COLO668 (cell line): ENCODE measurements around the gene GSC2.
"Not testable (repeated sequence)": the region's sequence is repeated elsewhere in the genome, so short reads cannot be mapped to it uniquely, and the experiment has no call there.

Experiments used
- DNase-seq: peaks from one replicate; lab custom pipeline; 2025; ENCODE audit not compliant: unreplicated experiment; lab: John Stamatoyannopoulos, UW

Gene GSC2

DNA sequence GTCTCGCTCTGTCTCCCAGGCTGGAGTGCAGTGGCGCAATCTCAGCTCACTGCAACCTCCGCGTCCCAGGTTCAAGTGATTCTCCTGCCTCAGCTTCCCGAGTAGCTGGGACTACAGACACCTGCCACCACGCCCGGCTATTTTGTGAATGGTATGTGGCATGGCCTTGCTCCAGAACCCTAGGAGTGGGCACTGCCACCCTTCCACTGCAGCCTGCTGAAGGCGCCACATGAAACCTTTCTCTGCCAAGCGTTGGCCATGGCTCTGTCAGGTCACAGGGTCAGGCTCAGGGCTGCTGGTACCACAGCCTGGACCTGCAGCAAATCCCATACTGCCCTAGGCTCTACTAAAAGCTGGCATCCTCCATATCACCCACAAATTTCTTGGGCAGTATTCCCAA lies 6.0 kb upstream of the GSC2 start:
- not testable (repeated sequence) for DNase-seq

DNA sequence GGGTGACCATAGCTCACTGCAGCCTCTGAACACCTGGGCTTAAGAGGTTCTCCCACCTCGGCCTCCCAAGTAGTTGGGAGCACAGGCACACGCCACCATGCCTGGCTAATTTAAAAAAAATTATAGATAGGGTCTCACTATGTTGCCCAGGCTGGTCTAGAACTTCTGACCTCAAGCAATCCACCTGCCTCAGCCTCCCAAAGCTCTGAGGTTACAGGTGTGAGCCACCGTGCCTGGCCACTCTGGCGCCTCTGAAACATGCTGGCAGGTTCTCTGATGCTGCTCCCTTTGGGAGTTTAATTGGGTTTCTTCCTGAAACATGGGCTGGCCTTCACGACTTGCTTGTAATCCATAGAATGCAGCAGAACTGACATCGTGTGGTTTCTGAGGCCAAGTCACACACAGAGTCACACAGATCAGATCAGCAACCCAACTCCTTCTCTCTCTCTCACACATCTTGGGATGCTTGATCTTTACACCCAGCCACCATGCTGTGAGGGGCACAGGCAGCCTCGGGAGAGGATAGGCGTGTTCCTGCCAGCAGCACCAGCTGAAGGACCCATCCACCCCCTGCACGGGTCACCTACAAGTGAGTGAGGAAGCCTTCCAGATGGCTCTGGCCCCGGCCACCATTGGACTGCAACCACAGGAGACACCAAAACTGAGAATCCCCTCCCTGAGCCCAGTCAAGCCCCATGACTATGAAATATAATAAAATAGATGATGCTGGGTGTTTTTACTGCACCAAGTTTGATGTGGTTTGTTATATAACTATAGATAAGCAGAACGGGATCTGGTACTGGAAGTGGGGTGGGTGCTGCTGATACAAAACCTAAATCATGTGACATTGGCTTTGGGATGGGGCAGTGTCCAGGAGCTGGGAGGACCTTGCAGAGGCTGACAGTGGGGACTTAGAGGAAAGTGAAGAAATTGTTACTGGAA lies 3.1 kb upstream of the GSC2 start:
- DNase-seq: no peak

DNA sequence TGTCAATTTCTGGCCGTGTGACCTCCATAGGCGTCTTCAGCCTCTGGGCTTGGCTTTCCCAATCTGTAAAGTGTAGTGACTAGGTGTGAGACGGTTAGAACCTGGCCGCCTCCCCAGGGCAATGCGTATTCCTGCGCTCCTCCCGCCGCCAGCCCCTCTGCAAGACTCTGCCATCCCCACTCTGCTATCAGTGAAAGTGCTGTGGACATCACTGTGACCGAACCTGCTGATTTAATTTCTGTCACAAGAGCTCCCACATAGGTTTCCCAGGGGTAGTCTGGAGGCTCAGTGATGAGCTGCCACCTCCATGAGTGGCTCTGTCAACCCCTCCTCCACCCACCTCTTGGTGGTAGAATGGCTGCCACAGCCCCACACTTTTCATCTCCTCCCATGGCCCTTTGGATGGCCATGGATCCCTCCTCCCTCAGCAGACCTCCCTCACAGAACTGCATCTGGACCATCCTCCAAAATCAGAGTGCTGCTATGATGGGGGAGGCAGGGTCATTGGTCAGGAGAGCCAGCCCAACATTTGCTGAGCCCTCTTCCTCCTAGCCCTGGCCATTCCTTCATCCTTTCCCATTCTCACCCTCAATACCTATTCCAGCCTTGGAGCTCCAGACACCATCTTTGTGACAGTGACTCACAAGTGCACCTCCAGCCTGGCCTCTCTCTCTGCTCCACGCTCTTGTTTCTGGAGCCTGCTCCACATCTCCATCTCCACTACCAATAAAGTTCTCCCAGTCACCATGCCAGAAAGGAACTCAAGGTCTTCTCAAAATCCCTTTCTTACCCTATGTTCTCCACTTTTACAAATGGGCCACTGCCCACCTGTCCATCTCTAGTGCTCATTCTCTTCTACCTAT lies 1.5 kb upstream of the GSC2 start:
- no peak for DNase-seq

DNA sequence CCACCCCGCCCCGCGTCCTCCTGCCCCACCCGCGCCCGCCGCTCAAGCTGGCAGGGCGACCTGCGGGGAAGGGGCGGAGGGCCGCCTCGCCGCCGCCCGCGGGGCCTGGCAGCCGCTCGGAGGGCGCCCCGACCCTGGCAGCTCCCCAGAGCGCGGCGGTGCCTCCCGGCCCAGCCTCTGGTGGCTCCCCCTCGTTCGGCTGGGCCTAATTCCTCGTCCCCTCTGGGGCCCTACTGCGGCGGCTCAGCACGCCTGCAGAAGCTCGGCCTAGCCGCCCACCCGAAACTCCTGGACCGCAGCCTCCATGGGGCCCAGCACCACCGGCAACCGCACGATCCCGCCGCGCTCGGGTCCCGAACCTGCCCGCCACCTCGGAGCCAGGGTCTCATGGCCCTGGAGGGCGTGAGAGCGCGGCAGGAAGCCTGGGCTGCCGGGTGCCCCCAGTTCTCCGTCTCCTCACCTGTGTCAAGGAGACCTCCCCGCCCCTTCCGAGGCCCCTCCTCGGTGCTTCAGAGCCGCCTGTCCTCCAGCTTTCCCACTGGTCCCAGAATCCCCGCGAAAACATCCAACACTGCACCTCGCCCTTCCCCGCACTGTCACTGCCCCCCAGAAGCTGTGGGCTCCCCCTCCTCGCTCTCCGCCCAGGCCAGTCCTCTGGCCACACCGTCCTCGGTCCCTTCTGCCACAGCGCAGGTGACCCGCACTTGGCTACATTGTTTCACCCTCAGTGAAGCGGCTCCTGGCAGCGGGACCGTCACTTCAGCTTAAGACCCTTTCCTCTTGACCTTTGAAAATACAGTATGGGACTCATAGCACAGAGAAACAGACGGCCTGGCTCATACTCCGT lies 613 bp upstream of the GSC2 start:
- no peak for DNase-seq

DNA sequence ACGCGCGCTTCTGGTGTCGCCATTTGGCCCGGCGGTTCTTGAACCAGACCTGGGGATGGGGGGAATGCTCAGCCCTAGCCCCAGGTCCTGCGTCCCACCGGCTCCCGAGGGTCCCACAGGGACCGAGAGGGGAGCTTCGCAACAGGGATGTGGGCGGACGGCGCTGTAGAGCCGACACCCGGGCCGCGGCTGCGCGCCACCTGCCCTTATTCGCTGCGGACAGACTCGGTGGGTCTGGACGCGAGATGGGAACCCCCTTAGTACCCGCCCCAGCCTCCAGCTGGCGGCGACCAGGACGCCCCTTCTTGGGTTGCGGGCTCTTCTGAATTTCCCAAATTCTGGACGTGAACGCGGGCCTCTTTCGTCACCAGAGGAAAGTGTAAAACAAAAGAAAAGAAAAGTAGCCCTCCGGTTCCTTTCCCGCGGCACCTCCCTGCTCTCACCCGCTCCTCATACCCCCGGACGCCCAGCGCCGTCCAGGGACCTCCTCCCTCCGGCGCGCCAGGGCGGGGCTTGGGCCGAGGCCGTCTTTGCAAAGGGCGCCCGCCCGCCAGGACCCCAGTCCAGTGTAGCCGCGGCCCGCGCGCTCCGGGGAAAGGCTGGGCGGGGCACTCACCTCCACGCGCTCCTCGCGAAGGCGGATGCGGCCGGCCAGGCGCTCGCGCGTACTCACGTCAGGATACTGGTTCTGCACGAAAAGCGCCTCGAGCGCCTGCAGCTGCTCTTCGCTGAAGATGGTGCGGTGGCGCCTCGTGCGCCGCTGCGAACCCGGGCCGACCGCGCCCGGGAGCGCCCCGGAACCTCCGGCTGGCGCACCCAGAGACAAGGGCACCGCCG lies 827 bp downstream of the GSC2 start:
- DNase-seq: peak; percentile 59

DNA sequence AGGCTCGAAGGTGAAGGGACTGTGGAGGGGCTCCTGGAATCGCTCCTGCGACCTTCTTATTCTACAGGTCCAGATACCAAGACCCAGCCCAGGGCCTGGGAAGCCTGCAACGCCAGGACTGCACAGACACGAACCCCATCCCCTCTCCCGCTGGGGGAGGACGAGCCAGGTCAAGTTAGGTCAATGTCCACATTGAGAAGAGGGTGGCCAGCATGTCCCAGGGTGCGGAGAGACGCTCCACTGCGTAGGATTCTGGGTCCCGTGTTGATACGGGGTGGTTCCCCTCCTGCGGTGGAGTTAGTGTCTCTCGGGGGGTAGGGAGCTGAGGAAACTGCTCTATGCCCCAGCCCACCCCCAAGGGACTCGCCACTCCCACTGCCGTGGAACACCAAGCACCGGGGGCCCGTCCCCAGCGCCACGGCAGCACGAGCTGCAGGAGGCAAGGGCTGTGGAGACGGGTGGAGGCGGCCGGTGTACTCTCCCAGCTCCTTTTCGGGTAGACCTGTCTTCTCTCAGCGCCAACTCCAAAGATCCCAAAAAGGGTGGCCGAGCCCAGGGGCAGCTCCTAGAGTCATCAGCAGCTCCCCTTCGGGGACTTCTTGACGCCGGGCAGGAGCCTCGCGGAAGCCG lies 1.6 kb downstream of the GSC2 start:
- no peak for DNase-seq

DNA sequence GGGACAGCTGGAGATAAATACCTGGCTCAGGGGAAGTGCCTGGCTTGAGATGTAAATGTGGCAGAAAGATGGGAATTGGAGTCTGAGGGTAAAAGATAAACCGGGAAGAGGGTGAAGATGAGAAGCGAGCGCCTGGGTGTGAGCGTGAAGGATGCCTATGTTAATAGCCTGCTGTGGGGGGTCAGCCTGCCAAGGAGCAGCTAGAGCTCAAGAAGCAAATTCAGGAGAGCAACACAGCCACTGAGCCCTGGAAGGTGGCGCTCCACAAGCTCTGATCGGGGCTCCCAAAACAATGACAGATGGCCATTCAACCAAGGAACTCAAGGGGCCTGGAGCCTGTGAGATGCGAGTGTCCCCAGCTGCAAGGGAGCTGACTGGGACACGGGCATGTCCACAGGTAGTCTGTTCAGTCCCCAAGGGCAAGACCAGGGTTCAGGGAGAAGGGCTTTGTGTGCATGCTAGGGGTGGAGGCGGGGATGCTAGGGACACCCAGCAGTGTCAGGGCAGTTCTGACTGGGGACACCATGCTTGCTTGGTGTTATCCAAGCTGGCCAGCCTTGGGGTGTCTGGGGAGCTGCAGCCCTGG lies 2.8 kb downstream of the GSC2 start:
- no peak for DNase-seq

DNA sequence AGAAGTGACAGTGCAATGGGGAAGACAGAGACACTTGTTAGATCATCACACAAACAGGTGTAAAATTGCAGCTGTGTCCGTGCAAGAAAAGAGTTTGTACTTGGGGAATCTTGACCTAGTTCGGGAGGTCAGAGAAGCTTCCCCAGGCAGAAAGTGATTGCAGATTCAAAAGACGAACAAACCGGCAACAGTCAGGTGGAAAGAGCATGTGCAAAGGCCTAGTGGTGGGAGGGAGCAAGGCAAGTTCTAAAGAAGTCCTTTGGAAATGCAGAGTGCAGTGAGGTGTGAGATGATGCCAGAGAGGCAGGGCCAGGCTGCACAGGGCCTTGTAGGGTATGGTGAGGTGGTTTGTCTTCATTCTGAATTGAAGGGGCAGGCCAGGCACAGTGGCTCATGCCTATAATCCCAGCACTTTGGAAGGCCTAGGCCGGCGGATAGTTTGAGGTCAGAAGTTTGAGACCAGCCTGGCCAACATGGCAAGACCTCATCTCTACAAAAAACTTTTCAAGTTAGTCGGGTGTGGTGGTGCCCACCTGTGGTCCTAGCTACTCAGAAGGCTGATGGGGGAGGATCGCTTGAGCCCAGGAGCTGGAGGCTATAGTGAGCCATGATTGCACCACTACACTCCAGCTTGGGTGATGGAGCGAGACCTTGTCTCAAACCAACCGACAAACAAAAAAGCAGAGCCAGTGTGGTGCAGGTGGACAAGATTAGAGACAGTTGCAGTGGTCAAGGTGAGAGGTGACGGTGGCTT lies 3.7 kb downstream of the GSC2 start:
- DNase-seq: no peak

DNA sequence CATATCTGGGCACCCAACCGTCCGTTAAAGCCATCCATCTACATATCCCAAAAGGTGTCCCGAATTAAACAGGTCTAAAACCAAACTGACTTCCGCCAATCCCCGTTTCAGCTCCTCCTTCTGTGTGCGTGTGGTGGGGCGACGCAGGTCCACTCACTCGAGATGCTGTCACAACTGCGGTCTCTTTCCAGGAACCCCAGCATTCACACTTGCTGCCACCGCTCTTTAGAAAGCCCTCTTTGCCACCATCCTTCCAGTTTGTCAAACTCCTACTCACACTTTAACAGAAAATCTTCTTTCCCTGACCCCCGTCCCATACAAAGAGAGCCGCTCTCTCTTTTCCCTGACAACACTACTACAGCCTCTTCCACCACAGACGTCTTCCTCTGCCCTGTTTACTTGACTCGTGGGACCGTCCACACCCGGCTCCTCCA lies 6.1 kb downstream of the GSC2 start:
- no peak for DNase-seq

DNA sequence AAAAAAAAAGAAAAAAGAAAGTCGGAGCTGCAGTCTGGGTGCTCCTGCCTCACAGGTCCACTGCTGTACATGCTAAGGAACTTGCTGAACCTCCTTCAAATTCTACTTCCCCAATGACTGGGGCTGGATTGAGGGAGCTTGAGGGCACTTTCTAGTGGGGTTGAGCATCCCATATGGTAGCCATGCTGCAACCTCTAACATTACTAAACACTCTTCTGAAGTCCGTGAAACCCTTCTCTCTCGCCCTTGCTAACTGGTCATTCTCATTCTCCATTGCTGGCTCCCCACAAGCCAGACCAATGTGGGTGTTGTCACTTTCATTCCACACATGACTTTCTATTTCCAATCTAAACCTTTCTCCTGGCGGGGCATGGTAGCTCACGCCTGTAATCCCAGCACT lies 6.9 kb downstream of the GSC2 start:
- no peak for DNase-seq

DNA sequence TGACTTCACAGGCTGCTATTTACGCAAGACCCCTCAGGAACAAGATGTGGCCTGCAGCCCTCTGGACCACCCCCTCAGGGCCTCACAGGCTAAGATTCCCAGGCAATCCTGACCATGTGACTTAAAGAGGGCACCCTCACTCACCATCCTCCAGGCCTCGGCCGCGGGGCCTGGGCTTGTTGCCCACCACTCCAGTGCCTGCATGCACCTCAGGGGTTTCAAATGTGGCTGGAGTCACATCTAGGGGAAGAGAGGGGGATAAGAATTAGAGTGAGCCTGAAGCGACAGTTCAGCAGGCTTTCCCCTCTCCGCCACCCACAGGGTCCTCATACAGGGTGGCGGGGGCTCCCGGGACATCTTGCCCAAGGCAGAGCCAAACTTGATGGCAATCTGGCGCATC lies 7.7 kb downstream of the GSC2 start:
- DNase-seq: no peak

DNA sequence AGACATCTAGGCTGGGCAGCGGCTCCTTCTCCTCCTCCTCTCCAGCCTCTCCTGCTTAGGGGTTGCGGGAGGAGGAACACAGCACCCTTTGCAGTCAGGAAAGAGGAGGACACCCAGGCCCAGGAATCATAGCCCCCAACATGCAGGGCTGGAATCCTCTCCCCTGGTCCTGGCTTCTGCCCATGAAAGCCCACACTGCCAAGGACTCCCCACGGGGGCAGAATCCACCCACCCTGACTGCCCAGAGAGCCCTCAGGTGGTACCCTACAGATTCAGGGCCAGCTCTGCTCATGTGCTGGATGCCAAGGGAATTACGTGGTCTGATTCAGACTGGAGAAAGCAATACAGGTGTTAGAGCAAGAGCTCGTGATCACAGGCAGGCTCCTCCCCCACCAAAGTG lies 10.1 kb downstream of the GSC2 start:
- no peak for DNase-seq

DNA sequence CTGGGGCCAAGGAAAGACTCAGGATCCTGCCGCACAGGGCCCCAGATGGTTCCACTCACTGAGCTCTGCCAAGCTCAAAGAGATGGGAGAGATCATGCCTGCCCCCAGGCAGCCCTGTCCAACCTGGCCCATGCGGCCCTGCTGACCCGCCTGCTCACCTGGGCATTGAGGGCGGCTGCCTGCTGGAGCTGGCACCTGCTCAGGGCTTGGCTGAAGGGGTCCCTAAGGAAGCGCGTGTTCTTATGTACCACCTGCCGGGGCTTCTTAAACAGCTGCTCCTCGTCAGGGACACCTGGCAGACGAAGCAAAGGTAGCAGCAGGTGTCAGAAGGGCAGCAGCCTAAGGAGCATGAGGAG lies 11.1 kb downstream of the GSC2 start:
- no peak for DNase-seq

DNA sequence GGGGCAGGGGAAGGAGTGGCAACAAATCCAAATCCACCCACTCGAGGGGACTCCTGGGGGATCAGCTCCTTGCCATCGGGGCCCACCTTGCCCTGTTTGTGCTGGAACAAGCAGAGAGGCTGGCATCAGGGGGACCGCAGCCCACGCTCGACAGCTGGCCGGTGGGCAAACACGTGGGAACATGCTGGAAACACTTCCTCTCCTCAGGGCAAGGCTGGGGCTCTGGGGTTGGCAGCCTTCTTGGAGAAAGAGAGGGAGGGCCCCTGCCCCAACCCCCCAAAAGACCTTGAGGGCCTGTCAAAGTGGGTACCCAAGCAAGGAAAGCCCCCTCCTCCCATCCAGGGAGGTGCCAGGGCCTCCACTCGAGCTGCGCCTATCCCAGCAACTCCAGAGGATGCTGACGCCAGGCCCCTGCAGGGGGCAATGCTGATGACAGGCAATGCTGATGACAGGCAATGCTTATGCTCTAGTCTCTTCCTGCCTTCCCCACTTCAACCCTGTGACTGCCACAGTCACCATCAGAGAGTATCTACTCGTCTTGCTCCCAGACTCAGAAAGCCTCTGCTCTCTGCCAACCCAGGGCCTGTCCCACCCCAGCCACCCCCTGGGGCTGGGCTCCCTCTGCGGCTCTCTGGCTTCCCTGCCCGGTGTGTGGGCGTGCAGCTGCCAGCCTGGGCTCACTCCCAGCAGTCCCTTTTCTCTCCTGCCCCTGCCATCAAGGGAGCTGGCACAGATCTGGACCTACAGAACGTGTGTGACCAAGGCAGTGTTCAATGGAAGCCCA lies 11.7 kb downstream of the GSC2 start:
- DNase-seq: no peak

DNA sequence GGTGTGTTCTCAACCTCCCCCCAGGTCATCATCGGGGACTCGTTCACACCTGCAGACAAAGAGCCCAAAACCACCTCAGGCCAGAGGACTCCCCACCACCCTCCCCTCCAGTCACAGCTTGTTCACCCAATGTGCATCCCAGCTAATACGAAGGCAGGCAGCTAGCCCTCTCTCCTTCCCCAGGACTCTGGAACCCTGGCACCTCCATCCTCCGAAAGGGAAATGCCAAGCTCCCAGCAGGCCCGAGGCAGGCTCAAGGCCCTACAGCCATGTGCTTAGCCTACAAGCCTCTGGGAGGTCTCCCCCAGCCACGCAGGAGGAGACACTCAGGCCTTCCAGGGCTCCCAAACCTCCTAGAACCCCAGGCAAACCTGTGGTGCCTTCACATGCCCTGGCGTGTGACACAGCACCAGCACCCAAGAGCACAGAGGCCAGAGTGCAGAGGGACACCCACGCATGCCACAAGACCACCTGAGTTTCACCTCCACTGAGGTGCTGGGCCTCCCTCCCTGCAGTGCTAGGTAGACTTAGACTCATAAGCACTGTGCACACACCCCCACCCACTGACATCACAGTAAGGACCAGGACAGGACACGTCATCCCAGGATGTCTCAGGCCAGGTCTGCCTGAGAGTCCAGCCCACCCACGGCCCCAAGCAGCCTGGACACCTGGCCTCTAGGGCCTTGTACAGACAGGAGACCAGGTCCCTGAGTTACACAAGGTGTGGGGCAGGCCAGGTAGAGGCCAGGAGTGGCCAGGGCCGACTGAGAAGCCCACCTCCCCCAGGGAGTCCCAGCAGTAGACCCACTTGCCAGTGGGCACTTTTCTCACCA lies 12.5 kb downstream of the GSC2 start:
- DNase-seq: no peak

DNA sequence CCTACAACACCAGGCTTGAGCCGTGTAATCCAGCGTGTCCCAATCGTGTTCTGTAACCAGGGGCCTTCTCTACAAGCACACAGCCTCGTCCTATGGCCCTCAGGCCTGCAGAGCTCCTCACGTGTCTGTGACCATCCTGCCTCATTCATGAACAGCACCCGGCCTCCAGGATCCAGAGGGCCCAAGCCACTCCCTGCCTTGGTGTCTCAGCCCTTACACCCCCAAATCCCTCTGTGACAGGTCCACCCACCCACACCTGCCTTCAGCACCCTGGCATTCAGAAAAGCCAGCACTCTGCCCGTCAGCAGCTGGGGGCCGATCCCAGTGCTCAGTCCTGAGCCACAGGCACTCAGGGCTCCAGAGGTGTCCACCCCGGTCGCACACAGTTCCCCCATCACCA lies 13.2 kb downstream of the GSC2 start:
- no peak for DNase-seq

DNA sequence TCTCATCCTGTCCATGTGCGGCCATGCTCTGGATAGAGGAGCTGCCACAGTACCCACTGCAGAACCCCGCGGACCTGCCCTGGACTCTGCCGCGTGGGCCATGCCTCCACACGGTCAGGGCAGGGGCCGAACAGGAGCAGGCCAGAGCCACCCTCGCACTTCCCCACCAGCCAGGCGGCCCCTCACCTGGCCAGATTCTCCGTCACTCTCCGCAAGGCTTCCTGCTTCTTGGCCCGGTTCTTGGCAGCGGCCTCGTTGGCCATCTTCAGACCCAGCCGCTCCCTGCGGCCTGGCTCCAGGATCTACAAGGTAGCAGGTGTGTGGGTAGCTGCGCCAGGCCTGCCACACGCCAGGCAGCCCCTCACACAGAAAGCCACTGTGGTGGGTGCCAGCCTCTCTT lies 15.2 kb downstream of the GSC2 start:
- no peak for DNase-seq
